HUES48 (cell line): ENCODE data around the gene FNDC1.
"Not testable (repeated sequence)": the region's sequence is repeated elsewhere in the genome, so short reads cannot be mapped to it uniquely, and the experiment has no call there.

Experiments used
- H3K27ac ChIP-seq: one replicate; pipeline ENCODE4 v1.7.0; 2013; ENCODE audit warnings: low read depth, low read length, inconsistent platforms
- H3K27me3 ChIP-seq: 2 replicates; pipeline ENCODE4 v1.6.1; 2013; ENCODE audit warnings: mild to moderate bottlenecking, low read length; ENCODE audit not compliant: control insufficient read depth, insufficient read depth
- H3K36me3 ChIP-seq: 2 replicates; pipeline ENCODE4 v1.6.1; 2013; ENCODE audit warnings: low read length; ENCODE audit not compliant: control insufficient read depth, insufficient read depth
- H3K4me1 ChIP-seq: 2 replicates; pipeline ENCODE4 v1.6.1; 2013; ENCODE audit warnings: mild to moderate bottlenecking, low read length; ENCODE audit not compliant: control insufficient read depth, insufficient read depth
- H3K4me3 ChIP-seq: 2 replicates; pipeline ENCODE4 v1.5.1; 2013; ENCODE audit warnings: mild to moderate bottlenecking, low read depth, low read length
- H3K9ac ChIP-seq: 2 replicates; pipeline ENCODE4 v1.6.1; 2013; ENCODE audit warnings: mild to moderate bottlenecking, low read depth, low read length, moderate library complexity
- H3K9me3 ChIP-seq: 2 replicates; pipeline ENCODE4 v1.6.1; 2013; ENCODE audit warnings: low read length; ENCODE audit not compliant: control insufficient read depth, insufficient read depth

Gene FNDC1

DNA sequence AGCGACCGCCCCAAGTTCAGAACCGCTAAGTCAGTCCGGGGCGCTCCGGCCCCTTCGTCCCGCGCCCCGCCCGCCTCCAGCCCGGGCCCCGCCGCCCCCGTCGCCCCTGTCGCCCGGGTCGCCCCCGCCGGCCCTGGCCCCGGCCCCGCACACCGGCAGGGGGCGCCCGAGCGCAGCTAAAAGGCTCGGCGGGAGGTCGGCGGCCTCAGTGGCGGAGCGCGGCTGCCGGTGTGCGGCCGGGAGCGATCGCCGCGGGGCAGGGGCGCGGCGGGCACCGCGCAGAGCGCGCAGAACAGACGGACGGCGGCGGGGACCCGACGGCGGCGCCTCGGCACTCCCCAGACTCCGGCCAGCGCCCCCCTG, at the start of gene FNDC1:
TSS of gene FNDC1 (plus strand) at position 208 of the 363 bp plus-strand sequence. CDS start 197 bp downstream, outside the sequence.
- Histone ChIP-seq H3K4me3 (peak within 1 kb of the TSS; percentile 70), H3K9me3 (no peaks in the 10 kb centered on the region), H3K9ac (no peak within 1 kb of the TSS)

DNA sequence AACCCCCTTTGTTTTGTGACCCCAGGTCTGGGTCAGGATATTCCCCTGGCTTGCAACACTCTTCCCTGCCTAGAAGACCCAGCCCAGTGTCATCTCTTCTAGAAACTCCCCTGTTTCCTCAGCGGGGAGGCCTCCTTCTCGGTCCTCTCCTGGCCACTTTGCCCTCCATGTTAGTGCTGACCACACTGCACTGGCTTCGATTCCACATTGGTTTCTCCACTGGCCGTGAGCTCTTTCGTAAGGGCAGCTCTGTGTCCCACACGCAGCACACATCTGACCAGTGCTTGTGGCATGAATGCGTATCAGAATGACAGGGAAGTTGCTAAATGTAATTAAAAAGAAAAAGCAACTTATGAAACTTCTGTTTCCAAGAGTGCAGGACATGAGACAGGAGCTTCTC, 49.4 kb upstream of the FNDC1 start:
- Histone ChIP-seq H3K27ac (no peak overlapping the region), H3K4me3 (no peak overlapping the region), H3K4me1 (no peaks in the 10 kb centered on the region), H3K36me3 (no peaks in the 10 kb centered on the region), H3K9me3 (no peaks in the 10 kb centered on the region), H3K9ac (no peak overlapping the region), H3K27me3 (no peaks in the 10 kb centered on the region)

More for the DNA sequence above, at the start of gene FNDC1:
- no peaks in the 10 kb centered on the region for H3K36me3 ChIP-seq
- H3K4me1 ChIP-seq, result peaks cover 4% of the 10 kb centered on the region; the same call in 1 of the 2 replicates
- no peak within 1 kb of the TSS for H3K27ac ChIP-seq
- peaks cover 86% of the 10 kb centered on the region for H3K27me3 ChIP-seq

GRCh38 chr6:159121486-159121885, 47.7 kb upstream of the FNDC1 start:
- no peak overlapping the region for H3K9ac ChIP-seq
- H3K4me1 ChIP-seq, result no peaks in the 10 kb centered on the region
- H3K4me3 ChIP-seq, result no peak overlapping the region
- no peaks in the 10 kb centered on the region for H3K27me3 ChIP-seq
- H3K36me3 ChIP-seq, result no peaks in the 10 kb centered on the region
- H3K9me3 ChIP-seq, result no peaks in the 10 kb centered on the region
- H3K27ac ChIP-seq, result no peak overlapping the region

DNA sequence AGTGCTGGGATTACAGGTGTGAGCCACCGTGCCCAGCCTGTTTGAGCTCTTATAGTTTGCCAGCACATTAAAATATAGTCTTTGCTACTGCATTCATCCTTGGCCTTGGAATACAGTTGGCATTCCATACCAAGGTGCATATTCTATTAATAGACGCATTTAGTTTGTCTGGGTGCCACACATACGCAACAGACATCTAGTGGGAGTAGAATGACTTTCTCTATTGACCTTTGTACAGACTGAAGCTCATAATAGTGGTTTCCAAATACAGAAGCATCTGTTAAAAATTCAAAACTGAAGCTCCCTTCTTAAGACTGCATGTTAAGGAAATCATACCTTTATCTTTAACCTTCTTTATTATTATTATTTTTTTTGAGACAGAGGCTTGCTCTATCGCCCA, 46.7 kb upstream of the FNDC1 start:
- Histone ChIP-seq H3K4me3 (no peak overlapping the region), H3K4me1 (no peaks in the 10 kb centered on the region), H3K9ac (no peak overlapping the region)

GRCh38 chr6:159123831-159124230, 45.4 kb upstream of the FNDC1 start:
- not testable (repeated sequence) for H3K4me1 ChIP-seq, H3K27me3 ChIP-seq, H3K9ac ChIP-seq, H3K4me3 ChIP-seq, H3K9me3 ChIP-seq, H3K27ac ChIP-seq, H3K36me3 ChIP-seq

More for the DNA sequence above, 46.7 kb upstream of the FNDC1 start:
- H3K36me3 ChIP-seq, result no peaks in the 10 kb centered on the region
- no peaks in the 10 kb centered on the region for H3K9me3 ChIP-seq
- no peaks in the 10 kb centered on the region for H3K27me3 ChIP-seq
- no peak overlapping the region for H3K27ac ChIP-seq

DNA sequence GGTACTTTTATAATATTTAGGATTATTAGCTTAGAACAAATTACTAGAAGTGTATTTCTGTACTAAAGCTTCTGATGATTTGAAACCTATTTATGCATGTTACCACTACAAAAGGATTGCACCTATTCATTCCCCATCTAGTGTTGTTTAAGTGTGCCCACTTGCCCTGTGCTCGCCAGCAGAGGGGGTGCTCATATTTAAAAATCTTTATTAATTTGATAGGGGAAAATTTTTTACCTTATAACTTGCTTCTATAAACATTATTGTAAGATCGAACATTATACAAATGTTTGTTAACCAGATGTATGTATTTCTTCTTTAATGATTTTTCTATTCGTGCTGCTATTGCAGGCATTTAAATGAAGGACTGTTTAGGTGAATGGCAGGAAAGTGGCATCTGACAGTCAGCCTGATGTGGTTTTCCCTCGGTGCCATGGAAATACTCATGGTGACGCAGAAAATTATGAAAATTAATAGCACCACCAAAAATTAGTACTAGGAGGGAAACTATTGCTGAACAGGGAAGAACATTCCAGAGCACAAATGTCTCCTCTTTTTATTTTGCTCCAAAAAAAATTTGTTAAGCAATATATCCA, 44.1 kb upstream of the FNDC1 start:
- H3K27ac ChIP-seq, result no peak overlapping the region
- H3K9ac ChIP-seq, result no peak overlapping the region
- no peaks in the 10 kb centered on the region for H3K4me1 ChIP-seq
- no peak overlapping the region for H3K4me3 ChIP-seq
- no peaks in the 10 kb centered on the region for H3K36me3 ChIP-seq
- H3K27me3 ChIP-seq, result no peaks in the 10 kb centered on the region
- no peaks in the 10 kb centered on the region for H3K9me3 ChIP-seq

GRCh38 chr6:159125951-159126352, 43.2 kb upstream of the FNDC1 start:
- Histone ChIP-seq H3K4me3 (no peak overlapping the region), H3K36me3 (no peaks in the 10 kb centered on the region), H3K4me1 (no peaks in the 10 kb centered on the region), H3K9me3 (no peaks in the 10 kb centered on the region), H3K27ac (no peak overlapping the region), H3K27me3 (no peaks in the 10 kb centered on the region), H3K9ac (no peak overlapping the region)

DNA sequence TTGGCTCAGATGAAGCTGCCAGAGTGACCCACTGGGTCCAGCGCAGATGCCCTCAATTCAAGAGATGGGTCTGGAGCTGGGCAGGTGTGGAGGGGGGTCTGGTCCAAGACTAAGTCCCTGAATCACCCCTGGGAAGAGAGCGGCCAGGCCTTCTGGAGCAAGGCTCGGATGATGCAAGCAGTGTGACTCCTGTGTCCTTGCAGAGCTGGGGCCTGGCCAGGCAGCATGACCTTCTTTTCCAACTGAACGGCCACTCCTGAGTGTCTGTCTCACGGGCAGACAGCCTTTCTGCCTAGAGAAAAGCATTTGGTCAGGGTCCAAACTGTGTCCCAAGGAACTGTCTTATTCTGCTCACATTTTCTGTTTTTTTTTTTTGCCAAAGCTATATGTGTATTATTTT, 42.6 kb upstream of the FNDC1 start:
- no peaks in the 10 kb centered on the region for H3K36me3 ChIP-seq
- H3K4me1 ChIP-seq, result no peaks in the 10 kb centered on the region
- no peak overlapping the region for H3K4me3 ChIP-seq
- H3K9me3 ChIP-seq, result no peaks in the 10 kb centered on the region
- no peak overlapping the region for H3K27ac ChIP-seq
- no peaks in the 10 kb centered on the region for H3K27me3 ChIP-seq
- H3K9ac ChIP-seq, result no peak overlapping the region

GRCh38 chr6:159127701-159128100, 41.5 kb upstream of the FNDC1 start:
- no peak overlapping the region for H3K9ac ChIP-seq
- H3K9me3 ChIP-seq, result no peaks in the 10 kb centered on the region
- no peak overlapping the region for H3K4me3 ChIP-seq
- H3K4me1 ChIP-seq, result no peaks in the 10 kb centered on the region
- H3K36me3 ChIP-seq, result no peaks in the 10 kb centered on the region
- no peak overlapping the region for H3K27ac ChIP-seq
- no peaks in the 10 kb centered on the region for H3K27me3 ChIP-seq

DNA sequence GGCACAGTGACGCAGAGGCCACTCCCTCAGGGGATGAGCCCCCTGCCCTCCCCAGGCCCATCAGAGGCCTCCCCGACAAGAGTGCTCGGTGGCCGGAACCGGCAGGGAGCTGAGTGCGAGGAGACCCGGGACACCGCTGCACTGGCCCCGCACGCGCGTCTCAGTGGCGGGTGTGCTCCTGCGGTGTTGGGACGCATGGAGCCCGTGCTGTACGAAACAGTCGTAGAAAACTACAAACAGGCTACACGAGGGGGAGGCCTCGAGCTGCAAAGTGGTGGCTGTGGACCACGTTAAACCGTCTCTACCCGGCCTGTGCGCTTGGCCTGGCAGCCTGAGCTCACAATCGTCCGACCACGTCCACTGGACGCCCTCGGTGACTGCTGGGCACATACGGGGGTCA, 40.2 kb upstream of the FNDC1 start:
- Histone ChIP-seq H3K4me3 (no peak overlapping the region), H3K27me3 (no peaks in the 10 kb centered on the region), H3K9ac (no peak overlapping the region), H3K4me1 (no peaks in the 10 kb centered on the region), H3K27ac (no peak overlapping the region), H3K36me3 (no peaks in the 10 kb centered on the region), H3K9me3 (no peaks in the 10 kb centered on the region)

GRCh38 chr6:159130846-159131245, 38.4 kb upstream of the FNDC1 start:
- no peaks in the 10 kb centered on the region for H3K4me1 ChIP-seq
- H3K36me3 ChIP-seq, result no peaks in the 10 kb centered on the region
- no peaks in the 10 kb centered on the region for H3K27me3 ChIP-seq
- no peak overlapping the region for H3K27ac ChIP-seq
- no peak overlapping the region for H3K4me3 ChIP-seq
- no peak overlapping the region for H3K9ac ChIP-seq
- H3K9me3 ChIP-seq, result no peaks in the 10 kb centered on the region

DNA sequence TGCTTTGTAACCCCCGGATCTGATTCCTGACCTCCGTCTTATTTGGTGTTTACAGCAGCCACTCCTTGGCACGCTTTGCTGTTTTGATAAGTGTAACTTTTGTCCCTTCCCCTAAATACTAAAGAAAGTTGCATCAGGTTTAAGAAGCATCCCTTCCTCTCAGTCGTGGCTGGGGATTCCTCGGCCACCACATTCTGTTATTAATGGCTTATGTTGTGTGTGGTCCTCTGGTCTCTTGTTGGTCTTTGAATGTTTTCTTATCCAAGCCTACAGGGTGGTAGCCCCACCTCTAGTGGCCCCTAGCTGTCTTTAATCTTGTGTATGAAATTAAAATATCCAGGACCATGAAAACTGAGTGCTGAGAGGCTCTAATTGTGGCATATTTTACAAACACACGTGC, 37.5 kb upstream of the FNDC1 start:
- no peaks in the 10 kb centered on the region for H3K36me3 ChIP-seq
- no peak overlapping the region for H3K27ac ChIP-seq
- no peaks in the 10 kb centered on the region for H3K9me3 ChIP-seq
- H3K9ac ChIP-seq, result no peak overlapping the region
- H3K27me3 ChIP-seq, result no peaks in the 10 kb centered on the region
- H3K4me3 ChIP-seq, result no peak overlapping the region
- H3K4me1 ChIP-seq, result no peaks in the 10 kb centered on the region
